GM12878 (cell line): ENCODE data around the gene CYB561A3. TPM values are rescaled to one million over a fixed set of nuclear protein-coding genes. Genes with fewer than 3 reads are reported as not detected.

Source experiments
- ATF7 ChIP-seq: fragments of 450-650 bp; IDR thresholded peaks from 2 replicates; pipeline ENCODE4 v1.6.1; 2016; ENCODE audit warnings: low read depth, mild to moderate bottlenecking
- E4F1 ChIP-seq: fragments of 450-650 bp; IDR thresholded peaks from 2 replicates; pipeline ENCODE4 v1.6.1; 2018; ENCODE audit warnings: borderline replicate concordance, mild to moderate bottlenecking; ENCODE audit not compliant: partially characterized antibody
- EP300 ChIP-seq, 2 experiments: fragments of 150-350 bp in 1 of 2; IDR thresholded peaks; 2 replicates each; pipeline ENCODE4 v1.6.1; 2011 to 2012; ENCODE audit warnings: low read depth in 2 of 2, low read length in 2 of 2, borderline replicate concordance in 1 of 2, improper control_type of control experiment in 1 of 2, inconsistent platforms in 1 of 2; ENCODE audit not compliant: control insufficient read depth in 1 of 2
- HCFC1 ChIP-seq: fragments of 150-350 bp; IDR thresholded peaks from 2 replicates; pipeline ENCODE4 v1.6.1; 2014; ENCODE audit warnings: low read length
- JUNB ChIP-seq: IDR thresholded peaks from 2 replicates; pipeline ENCODE4 v1.6.1; 2016; ENCODE audit warnings: antibody characterized with exemption, mild to moderate bottlenecking
- MYB ChIP-seq: fragments of 150-350 bp; IDR thresholded peaks from 2 replicates; pipeline ENCODE4 v1.6.1; 2014; ENCODE audit warnings: mild to moderate bottlenecking, low read depth, low read length, borderline replicate concordance
- NFIC ChIP-seq: IDR thresholded peaks from 2 replicates; pipeline ENCODE4 v1.6.1; 2012; ENCODE audit warnings: low read depth, mild to moderate bottlenecking, inconsistent platforms, low read length, moderate library complexity
- REST ChIP-seq: IDR thresholded peaks from 2 replicates; pipeline ENCODE4 v1.6.1; 2012; ENCODE audit warnings: mild to moderate bottlenecking, low read depth, low read length
- SUPT20H ChIP-seq: IDR thresholded peaks from 2 replicates; pipeline ENCODE4 v1.6.1; 2011; ENCODE audit warnings: low read depth, mild to moderate bottlenecking, low read length, moderate library complexity, borderline replicate concordance; ENCODE audit not compliant: control insufficient read depth
- ZNF384 ChIP-seq: IDR thresholded peaks from 2 replicates; pipeline ENCODE4 v1.6.1; 2012; ENCODE audit warnings: low read depth, mild to moderate bottlenecking, low read length, improper control_type of control experiment, borderline replicate concordance
- polyA plus RNA-seq, 11 experiments: library from polyadenylated mRNA; depleted of rRNA in 4 of 11; unstranded in 6 of 11; stranded (reverse) in 5 of 11; fragments of >200 nt; fragmentation: Nextera tagmentation in 4 of 11; fragmentation: Illumina TruSeq in 1 of 11; extraction: Ambion mirVana in 4 of 11; extraction: Trizol in 1 of 11; gene quantifications; 1 replicate in 1 of 11; 2 replicates in 10 of 11; pipeline versions ENCODE4 v1.2.1 to v1.2.3, GENCODE V29; 2011 to 2016; ENCODE audit warnings: inconsistent platforms in 2 of 11, missing spikeins in 2 of 11, low read depth in 1 of 11
- total RNA-seq, 4 experiments: library from RNA; depleted of rRNA in 3 of 4; stranded (reverse); fragments of >200 nt in 3 of 4; fragmentation: Illumina TruSeq in 1 of 4; extraction: Trizol in 1 of 4; gene quantifications; 2 replicates each; pipeline versions ENCODE4 v1.2.1 to v1.2.3, GENCODE V29; 2013 to 2021
- TF ChIP-seq, protein P1 (sequence below): IDR thresholded peaks from 2 replicates; pipeline ENCODE4 v1.6.1; 2012; ENCODE audit warnings: low read depth, low read length, improper control_type of control experiment
- TF ChIP-seq, protein P2 (sequence below): fragments of 450-650 bp; IDR thresholded peaks from 2 replicates; pipeline ENCODE4 v1.6.1; 2016; ENCODE audit warnings: mild to moderate bottlenecking
- TF ChIP-seq, protein P3 (sequence below): IDR thresholded peaks from 2 replicates; pipeline ENCODE4 v1.6.1; 2011; ENCODE audit warnings: mild to moderate bottlenecking, low read depth, low read length, moderate library complexity; ENCODE audit not compliant: insufficient replicate concordance

The CYB561A3 gene
- total and polyA plus RNA-seq, 10 of the 15 experiments (the other 5 are each of a cell fraction or from before 2014, with no cell fraction given) = 40.1 to 169 (median 74.4) TPM

GRCh38 chr11:61361741-61362541 lies at the start of gene CYB561A3, which contains the start of gene TMEM138 (continued):
- TF ChIP-seq, protein P1, sequence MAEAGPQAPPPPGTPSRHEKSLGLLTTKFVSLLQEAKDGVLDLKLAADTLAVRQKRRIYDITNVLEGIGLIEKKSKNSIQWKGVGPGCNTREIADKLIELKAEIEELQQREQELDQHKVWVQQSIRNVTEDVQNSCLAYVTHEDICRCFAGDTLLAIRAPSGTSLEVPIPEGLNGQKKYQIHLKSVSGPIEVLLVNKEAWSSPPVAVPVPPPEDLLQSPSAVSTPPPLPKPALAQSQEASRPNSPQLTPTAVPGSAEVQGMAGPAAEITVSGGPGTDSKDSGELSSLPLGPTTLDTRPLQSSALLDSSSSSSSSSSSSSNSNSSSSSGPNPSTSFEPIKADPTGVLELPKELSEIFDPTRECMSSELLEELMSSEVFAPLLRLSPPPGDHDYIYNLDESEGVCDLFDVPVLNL = peak; percentile 26; the same call in 1 of the 2 replicates
- peak; percentile 16 to 39; a peak in 1 of 4 replicates for TF ChIP-seq EP300 (IDR thresholded peaks at IDR 0.05; ENCODE audit: borderline replicate concordance in 1 of 2, control insufficient read depth in 1 of 2, low read depth in 2 of 2, low read length in 2 of 2)
- TF ChIP-seq ZNF384 = no peak
- TF ChIP-seq, protein P2, sequence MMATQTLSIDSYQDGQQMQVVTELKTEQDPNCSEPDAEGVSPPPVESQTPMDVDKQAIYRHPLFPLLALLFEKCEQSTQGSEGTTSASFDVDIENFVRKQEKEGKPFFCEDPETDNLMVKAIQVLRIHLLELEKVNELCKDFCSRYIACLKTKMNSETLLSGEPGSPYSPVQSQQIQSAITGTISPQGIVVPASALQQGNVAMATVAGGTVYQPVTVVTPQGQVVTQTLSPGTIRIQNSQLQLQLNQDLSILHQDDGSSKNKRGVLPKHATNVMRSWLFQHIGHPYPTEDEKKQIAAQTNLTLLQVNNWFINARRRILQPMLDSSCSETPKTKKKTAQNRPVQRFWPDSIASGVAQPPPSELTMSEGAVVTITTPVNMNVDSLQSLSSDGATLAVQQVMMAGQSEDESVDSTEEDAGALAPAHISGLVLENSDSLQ = peak; percentile 93
- no peak; the same call in 1 of the 2 replicates for TF ChIP-seq NFIC
- no peak for TF ChIP-seq E4F1
- TF ChIP-seq JUNB = no peak; the same call in 1 of the 2 replicates
- TF ChIP-seq HCFC1 = peak; percentile 69
- TF ChIP-seq MYB = no peak
- TF ChIP-seq, protein P3, sequence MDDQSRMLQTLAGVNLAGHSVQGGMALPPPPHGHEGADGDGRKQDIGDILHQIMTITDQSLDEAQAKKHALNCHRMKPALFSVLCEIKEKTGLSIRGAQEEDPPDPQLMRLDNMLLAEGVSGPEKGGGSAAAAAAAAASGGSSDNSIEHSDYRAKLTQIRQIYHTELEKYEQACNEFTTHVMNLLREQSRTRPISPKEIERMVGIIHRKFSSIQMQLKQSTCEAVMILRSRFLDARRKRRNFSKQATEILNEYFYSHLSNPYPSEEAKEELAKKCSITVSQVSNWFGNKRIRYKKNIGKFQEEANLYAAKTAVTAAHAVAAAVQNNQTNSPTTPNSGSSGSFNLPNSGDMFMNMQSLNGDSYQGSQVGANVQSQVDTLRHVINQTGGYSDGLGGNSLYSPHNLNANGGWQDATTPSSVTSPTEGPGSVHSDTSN = peak; percentile 76
- no peak for TF ChIP-seq REST
- TF ChIP-seq SUPT20H = no peak
- TF ChIP-seq ATF7 = peak; percentile 25; the same call in 1 of the 2 replicates
